ENCODE results near the gene P3H3. TPM values are rescaled to one million over a fixed set of nuclear protein-coding genes. Genes with fewer than 3 reads are reported as not detected.

The P3H3 gene
- total RNA-seq, 6 donors from 2014 or later, result 2.7 to 15.7 (median 7.0) TPM

DNA sequence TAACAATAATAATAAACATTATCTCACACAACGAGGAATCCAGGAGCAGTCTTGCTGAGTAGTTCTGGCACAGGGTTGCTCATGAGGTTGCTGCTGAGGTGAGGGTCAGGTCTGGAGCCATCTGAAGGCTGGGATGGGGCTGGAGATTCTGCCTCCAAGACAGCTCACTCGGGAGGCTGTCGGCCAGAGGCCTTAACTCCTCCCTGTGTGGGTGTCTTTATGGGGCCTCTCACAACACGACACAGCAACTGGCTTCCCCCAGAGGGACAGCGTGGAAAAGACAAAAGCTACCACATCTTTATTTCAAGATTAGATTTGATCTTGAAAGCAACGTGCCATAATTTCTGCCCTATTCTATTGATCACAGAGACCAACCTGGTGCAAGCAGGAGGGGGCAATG lies 46.1 kb upstream of the P3H3 start:
- 73 to 86% methylated on average over 4 to 6 of the region's 6 CpGs for WGBS, 2 donors

DNA sequence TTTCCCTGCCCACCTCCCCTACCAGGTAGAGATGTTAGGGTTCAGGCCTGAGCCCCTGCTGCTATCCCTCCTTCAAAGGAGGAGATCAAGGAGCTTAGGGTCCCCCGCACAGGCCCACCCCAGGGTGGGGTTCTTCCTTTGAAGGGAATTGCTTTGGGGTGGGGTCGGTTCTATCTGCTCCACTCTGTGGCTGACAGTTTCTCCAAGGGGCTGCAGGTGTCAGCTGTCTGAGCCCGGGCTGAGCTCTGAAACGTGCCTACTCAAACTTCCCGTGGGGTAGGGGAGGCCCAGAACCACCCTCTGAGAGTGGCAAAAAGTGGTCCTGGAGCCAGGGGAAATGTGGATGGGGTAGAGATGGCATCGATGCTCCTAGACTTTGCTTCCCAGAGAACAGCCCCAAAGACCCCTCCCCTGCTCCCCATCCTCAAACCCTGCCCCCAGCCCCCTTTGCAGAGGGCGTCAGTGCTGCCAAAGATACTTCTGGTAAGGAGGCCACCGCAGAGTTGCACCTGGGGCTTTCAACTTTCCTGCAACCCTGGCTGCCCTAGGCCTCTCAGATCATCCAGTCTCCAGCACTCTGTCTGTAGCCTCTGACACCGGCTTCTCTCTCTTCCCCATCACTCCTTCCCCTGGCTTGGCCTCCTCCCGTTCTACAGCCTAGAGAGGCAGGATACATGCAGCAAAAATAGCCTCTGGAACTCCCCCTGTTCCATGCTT lies 45.2 kb upstream of the P3H3 start:
- Histone ChIP-seq H3K4me3 (no peak overlapping the region), H3K36me3 (no peaks in the 10 kb centered on the region), H3K27me3 (no peaks in the 10 kb centered on the region), H3K27ac (no peak overlapping the region), H3K9me3 (no peaks in the 10 kb centered on the region), H3K4me1 (peaks cover 15 to 39% (median 18%) of the 10 kb centered on the region in 4 donors)
- ATAC-seq (ENCODE audit: low FRiP score in 2 of 2) (no peak), DNase-seq (no peak)
- no peak for TF ChIP-seq CTCF (IDR thresholded peaks at IDR 0.05)
- no peak for TF ChIP-seq EP300 (IDR thresholded peaks at IDR 0.05)
- TF ChIP-seq POLR2AphosphoS5 (IDR thresholded peaks at IDR 0.05), result no peak
- TF ChIP-seq POLR2A (IDR thresholded peaks at IDR 0.05), result no peak
- WGBS, 2 donors, result 81 to 89% methylated on average over 7 to 10 of the region's 10 CpGs

More for the DNA sequence above, 46.1 kb upstream of the P3H3 start:
- Histone ChIP-seq H3K4me3 (no peak overlapping the region), H3K4me1 (peaks cover 16 to 39% (median 20%) of the 10 kb centered on the region in 4 donors), H3K9me3 (no peaks in the 10 kb centered on the region), H3K27ac (no peak overlapping the region), H3K27me3 (no peaks in the 10 kb centered on the region), H3K36me3 (no peaks in the 10 kb centered on the region)
- ATAC-seq (ENCODE audit: low FRiP score in 2 of 2) (no peak), DNase-seq (no peak)
- TF ChIP-seq POLR2A (IDR thresholded peaks at IDR 0.05) (no peak), CTCF (IDR thresholded peaks at IDR 0.05) (no peak), EP300 (IDR thresholded peaks at IDR 0.05) (no peak), POLR2AphosphoS5 (IDR thresholded peaks at IDR 0.05) (no peak)

DNA sequence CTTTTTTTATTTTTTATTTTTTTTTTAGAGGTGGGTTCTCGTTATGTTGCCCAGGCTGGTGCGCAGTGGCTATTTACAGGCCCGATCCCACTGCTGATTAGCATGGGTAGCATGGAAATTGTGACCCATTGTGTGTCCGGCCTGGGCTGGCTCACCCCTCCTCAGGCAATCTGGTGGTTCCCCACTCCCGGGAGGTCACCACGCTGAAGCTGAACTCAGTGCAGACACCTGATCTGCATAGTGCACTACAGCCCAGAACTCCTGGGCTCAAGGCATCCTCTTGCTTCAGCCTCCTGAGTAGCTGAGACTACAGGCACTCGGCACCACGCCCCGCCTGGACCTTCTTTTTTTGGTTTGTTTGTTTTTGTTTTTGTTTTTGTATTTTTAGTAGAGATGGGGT lies 44.4 kb upstream of the P3H3 start:
- DNase-seq (no peak), ATAC-seq (ENCODE audit: low FRiP score in 2 of 2) (no peak)
- no peak for TF ChIP-seq POLR2A (IDR thresholded peaks at IDR 0.05)
- no peak for TF ChIP-seq CTCF (IDR thresholded peaks at IDR 0.05)
- TF ChIP-seq EP300 (IDR thresholded peaks at IDR 0.05), result no peak
- TF ChIP-seq POLR2AphosphoS5 (IDR thresholded peaks at IDR 0.05), result no peak
- no peaks in the 10 kb centered on the region for H3K9me3 ChIP-seq
- no peak overlapping the region for H3K4me3 ChIP-seq
- H3K36me3 ChIP-seq, result no peaks in the 10 kb centered on the region
- H3K4me1 ChIP-seq, result peaks cover 10 to 31% (median 13%) of the 10 kb centered on the region in 4 donors
- 90 to 96% methylated on average over 9 of the region's 9 CpGs for WGBS, 2 donors
- no peaks in the 10 kb centered on the region for H3K27me3 ChIP-seq
- H3K27ac ChIP-seq, result no peak overlapping the region

GRCh38 chr12:6784296-6784695 lies 43.9 kb upstream of the P3H3 start:
- Histone ChIP-seq H3K4me3 (no peak overlapping the region), H3K36me3 (no peaks in the 10 kb centered on the region), H3K27ac (no peak overlapping the region), H3K9me3 (no peaks in the 10 kb centered on the region), H3K27me3 (no peaks in the 10 kb centered on the region), H3K4me1 (peaks cover 11 to 30% (median 15%) of the 10 kb centered on the region in 4 donors)
- ATAC-seq (ENCODE audit: low FRiP score in 2 of 2), result no peak
- no peak for DNase-seq
- TF ChIP-seq EP300 (IDR thresholded peaks at IDR 0.05) (no peak), POLR2A (IDR thresholded peaks at IDR 0.05) (no peak), CTCF (IDR thresholded peaks at IDR 0.05) (no peak), POLR2AphosphoS5 (IDR thresholded peaks at IDR 0.05) (no peak)
- 71 to 94% methylated on average over 4 to 5 of the region's 5 CpGs for WGBS, 2 donors

GRCh38 chr12:6784761-6785160 lies 43.4 kb upstream of the P3H3 start:
- WGBS, 2 donors, result 45 to 55% methylated on average over 5 of the region's 5 CpGs
- DNase-seq (no peak), ATAC-seq (ENCODE audit: low FRiP score in 2 of 2) (no peak)
- peaks cover 11 to 33% (median 15%) of the 10 kb centered on the region in 4 donors for H3K4me1 ChIP-seq
- H3K9me3 ChIP-seq, result no peaks in the 10 kb centered on the region
- H3K36me3 ChIP-seq, result no peaks in the 10 kb centered on the region
- TF ChIP-seq EP300 (IDR thresholded peaks at IDR 0.05), result no peak
- TF ChIP-seq CTCF (IDR thresholded peaks at IDR 0.05), result no peak
- TF ChIP-seq POLR2A (IDR thresholded peaks at IDR 0.05), result no peak
- no peak for TF ChIP-seq POLR2AphosphoS5 (IDR thresholded peaks at IDR 0.05)
- H3K27ac ChIP-seq, result no peak overlapping the region
- H3K4me3 ChIP-seq, result no peak overlapping the region
- no peaks in the 10 kb centered on the region for H3K27me3 ChIP-seq
